Fibroblast of skin of left biceps (primary cell): ENCODE results near the gene VAPA.

Experiments
- DNase-seq, 2 experiments: peaks; one replicate each; pipeline ENCODE4 v3.0.0-alpha.2; 2013; ENCODE audit warnings: low read depth in 2 of 2

Gene VAPA

GRCh38 chr18:9973470-9973869, 59.7 kb downstream of the VAPA start:
- no peak for DNase-seq

DNA sequence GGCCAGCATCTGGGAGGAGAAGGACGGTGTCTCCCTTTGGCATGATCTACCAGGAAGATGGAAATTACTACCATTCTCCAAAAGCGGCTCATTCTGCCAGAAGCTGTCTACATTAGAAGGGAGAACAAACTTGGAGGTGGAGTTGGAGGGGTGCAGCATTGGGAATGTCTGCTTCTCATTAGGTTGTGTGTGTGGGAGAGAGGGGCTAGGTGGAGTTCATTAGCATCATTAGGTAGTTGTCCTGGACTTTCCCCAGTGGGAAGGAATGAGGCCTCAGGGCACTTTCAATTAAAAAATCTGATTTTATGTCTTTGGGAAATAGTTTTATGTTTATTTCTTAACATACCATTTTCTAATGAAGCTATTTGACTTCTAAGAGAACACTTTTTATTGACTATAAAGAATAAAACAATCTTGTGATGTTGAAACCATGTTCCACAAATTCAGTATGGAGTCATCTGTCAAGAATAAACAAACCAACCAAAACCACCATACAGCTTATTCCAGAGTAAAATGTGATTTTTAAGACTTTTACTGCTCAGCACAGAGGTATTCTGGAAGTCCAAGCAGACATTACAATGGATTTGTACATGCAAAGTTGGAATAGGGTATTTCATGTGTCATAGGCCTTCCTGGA, 60.6 kb downstream of the VAPA start:
- DNase-seq: no peak

- DNase-seq: no peak
Measured at GRCh38 chr18:9975658-9976057, 61.8 kb downstream of the VAPA start.

- DNase-seq: no peak
Measured at GRCh38 chr18:9982711-9983110, 68.9 kb downstream of the VAPA start.

- no peak for DNase-seq
Measured at GRCh38 chr18:9984080-9984479, 70.3 kb downstream of the VAPA start.

GRCh38 chr18:9985641-9986040, 71.8 kb downstream of the VAPA start:
- no peak for DNase-seq

- DNase-seq: no peak
Measured at GRCh38 chr18:9986156-9986930, 72.5 kb downstream of the VAPA start.

GRCh38 chr18:9987345-9987744, 73.5 kb downstream of the VAPA start:
- DNase-seq: no peak

DNA sequence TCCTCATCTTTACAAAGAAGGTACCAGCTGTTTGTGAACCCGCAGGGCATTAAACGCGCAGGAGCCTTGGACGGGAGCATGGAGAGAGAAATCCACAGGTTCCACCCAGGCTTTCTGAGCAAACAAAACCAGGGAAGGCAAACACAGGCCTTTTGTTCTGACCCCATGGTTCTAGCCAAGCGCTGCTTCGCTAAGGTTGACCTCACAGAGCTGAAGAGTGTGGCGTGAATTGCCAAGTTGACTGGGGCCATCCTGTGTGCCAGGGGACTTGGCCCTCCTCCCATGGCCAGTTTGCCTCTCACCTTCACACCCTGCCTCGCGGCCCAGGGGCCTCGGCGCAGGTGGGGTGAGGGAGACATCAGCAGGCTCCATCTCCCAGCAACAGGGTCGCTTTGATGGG, 74.1 kb downstream of the VAPA start:
- DNase-seq: no peak

GRCh38 chr18:9988665-9989064, 74.8 kb downstream of the VAPA start:
- no peak for DNase-seq

DNA sequence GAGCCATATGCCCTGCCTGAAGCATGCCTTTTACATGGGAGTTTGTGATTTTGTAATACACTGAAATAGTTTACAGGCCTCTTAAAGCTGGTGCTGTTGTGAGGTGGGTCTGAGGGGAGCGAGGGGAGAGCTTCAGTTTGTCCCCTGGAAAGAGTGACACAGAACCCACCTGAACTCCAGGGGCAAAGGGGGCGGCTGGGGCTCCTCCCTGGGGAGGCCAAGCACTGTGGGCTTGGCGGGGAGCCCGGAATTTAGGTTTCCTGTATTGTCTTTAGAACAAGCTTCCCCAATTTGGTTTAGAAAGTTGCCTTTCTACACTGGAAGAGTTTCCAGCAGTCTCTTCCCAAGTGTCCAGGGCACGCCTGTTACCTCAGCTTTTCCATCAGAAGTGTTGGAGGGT, 75.7 kb downstream of the VAPA start:
- no peak for DNase-seq

GRCh38 chr18:9991011-9992000, 77.5 kb downstream of the VAPA start:
- DNase-seq: no peak

DNA sequence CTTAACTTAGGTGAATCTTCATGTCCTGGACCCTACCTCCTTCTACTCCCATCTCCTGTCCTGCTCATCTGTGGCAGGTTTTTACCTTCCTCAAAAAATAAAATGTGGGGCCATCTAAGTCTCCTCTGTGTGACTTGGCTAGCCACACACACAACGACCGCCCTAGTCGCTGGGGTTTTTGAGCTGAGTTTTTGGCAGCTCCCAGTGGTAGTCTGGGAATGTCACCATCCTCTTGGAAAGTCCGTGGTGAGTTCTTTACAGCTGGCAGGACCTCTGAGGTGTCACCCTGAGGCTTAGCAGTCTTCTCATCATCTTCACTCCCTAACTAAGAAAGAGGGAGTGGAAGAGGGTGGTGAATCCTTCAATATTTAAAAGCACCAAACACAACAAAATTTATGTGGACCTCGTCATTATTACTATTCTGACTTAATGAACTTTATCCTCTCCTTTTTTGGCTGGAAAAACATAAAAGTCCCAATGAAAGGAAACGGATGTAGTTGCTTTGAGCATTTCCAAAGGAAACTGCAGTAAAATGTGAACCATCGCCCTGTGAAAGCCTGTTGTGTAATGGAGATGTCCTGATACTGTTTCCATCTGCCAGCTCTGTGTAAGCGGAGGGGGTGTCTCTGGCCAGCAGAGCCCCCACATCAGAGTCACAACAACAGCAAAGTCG, 78.6 kb downstream of the VAPA start:
- no peak for DNase-seq

DNA sequence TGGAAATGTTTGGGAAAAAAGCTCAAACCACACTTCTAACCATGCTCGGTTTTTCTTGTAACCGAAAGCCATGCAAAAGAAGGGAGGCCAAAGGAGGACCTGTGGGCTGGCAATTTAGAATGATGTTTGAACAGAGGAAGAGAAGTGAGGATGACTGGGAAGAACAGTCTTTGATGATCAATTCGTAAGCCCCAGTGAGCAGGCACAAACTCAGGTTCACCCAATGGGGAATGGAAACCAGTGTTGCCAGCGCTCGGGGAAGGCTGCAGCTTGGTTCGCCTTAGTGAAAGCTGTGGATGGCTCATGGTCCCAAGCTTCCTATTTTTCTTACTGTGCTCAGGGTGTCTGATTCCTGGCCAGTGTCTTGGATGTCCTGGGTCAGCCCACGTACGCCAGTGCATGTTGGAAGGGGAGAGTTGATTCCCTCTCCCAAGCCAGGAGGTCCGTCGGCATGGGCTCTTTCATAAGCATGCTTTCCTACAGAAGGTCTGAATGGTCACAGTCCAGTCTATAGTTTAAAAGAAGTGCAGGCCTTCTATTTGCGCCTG, 79.2 kb downstream of the VAPA start:
- no peak for DNase-seq

- no peak for DNase-seq
Measured at GRCh38 chr18:9993521-9994025, 79.8 kb downstream of the VAPA start.

- no peak for DNase-seq
Measured at GRCh38 chr18:9994026-9994570, 80.3 kb downstream of the VAPA start.

DNA sequence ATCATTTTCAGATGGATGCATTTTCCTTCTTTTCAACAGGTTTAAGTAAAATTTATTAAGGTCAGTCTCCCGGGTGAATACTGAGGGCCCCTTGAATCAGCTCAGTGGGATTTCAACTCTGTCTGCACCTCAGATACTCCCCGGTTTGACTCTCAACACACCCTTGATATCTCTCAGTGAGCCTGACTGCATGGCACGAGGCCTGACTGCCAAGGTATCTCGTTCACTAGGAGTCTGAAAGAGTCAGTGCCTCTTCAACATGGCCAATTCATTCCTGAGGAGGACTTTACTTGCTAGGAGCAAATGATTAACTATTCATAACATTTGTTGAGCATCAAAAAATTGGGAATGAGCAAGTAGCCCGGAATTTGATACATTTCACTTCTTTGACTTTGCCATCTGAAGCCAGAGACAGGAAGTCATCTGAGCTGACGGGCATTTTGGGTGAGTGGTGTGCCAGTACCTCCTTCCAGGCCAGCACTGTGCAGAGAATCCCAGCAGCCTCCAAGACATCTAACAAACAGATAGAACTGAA, 81.0 kb downstream of the VAPA start:
- no peak for DNase-seq

DNA sequence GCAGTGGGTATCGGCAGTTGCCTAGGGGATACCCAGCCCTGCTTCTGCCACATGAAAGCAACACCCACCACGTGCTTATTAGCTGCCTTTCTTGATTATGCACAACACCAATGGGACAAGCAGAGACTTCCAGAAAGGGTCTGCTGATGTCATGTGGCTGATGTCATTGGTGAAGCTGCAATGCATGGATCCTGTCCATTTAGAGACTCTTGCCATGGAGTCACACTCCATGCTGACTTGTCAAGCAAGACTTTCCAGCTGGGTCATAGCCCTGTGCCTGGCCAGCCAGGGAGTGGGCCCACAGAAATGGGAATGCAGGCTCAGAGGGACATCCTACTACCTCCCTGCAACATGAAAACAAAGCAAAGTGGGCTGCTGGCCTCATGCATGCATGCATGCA, 81.8 kb downstream of the VAPA start:
- no peak for DNase-seq

DNA sequence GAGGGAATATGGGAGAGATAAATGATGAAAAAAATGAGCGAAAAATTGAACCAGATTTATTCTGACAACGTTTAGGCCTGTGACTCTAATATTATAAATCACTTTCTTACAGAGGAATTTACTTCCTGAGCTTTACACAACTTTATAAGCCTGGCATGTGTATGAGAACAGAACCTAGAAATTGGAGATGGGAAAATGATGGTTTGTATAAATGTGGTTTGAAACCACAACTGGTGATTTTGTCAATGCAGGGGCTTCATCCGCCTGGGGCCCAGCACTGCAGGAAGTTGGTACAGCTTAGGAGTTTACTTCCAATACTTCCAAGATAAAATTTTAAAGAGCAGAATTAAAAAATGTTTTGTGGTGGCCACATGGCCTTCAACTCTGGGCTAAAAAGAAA, 82.3 kb downstream of the VAPA start:
- DNase-seq: no peak

GRCh38 chr18:9997711-9998110, 83.9 kb downstream of the VAPA start:
- no peak for DNase-seq

DNA sequence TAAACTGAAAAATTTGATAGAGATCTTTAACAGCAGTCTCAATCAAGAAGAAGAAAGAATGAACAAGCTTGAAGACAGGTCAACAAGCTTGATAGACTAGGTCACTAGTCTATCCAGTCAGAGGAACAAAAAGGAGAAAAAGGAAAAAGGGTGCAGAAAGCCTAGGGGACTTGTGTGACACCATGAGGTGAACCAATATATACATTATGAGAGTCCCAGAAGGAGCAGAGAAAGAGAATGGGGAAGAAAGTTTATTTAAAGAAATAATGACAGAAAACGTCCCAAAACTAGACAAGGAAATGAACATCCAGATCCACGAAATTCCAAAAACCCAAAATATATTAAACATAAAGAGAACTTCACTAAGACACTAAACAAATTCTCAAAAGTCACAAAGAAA, 84.5 kb downstream of the VAPA start:
- DNase-seq: no peak
